GM20000 (cell line): ENCODE data around the gene ALG14.
A peak's percentile ranks its signal among the peaks of the same experiment; 100 is the strongest.

Experiments
- DNase-seq: peaks from one replicate; pipeline ENCODE4 v3.0.0; 2012; ENCODE audit warnings: low spot score
- CTCF ChIP-seq: IDR thresholded peaks from 2 replicates; pipeline ENCODE4 v1.5.1; 2012; ENCODE audit warnings: mild to moderate bottlenecking, control low read depth; ENCODE audit errors: extremely low read depth, missing control alignments

Gene ALG14

GRCh38 chr1:95041491-95042165 lies 31.1 kb downstream of the ALG14 start:
- peak; percentile 34 for TF ChIP-seq CTCF
- peak; percentile 39 for DNase-seq

- DNase-seq: no peak
- TF ChIP-seq CTCF: no peak
Observed at GRCh38 chr1:95040032-95040525, 32.7 kb downstream of the ALG14 start.

- no peak for DNase-seq
- no peak for TF ChIP-seq CTCF
Observed at GRCh38 chr1:95039360-95040031, 33.3 kb downstream of the ALG14 start.

GRCh38 chr1:95035536-95035935 lies 37.2 kb downstream of the ALG14 start:
- TF ChIP-seq CTCF: no peak

GRCh38 chr1:95034506-95034905 lies 38.2 kb downstream of the ALG14 start:
- no peak for DNase-seq
- TF ChIP-seq CTCF: no peak

More at GRCh38 chr1:95035536-95035935, 37.2 kb downstream of the ALG14 start:
- no peak for DNase-seq

- no peak for DNase-seq
Observed at GRCh38 chr1:95033843-95034242, 38.9 kb downstream of the ALG14 start.

More at GRCh38 chr1:95033843-95034242, 38.9 kb downstream of the ALG14 start:
- no peak for TF ChIP-seq CTCF
